Pancreas (tissue), 10 donors: ENCODE data around the gene BACH2. TPM values are rescaled to one million over a fixed set of nuclear protein-coding genes. Genes with fewer than 3 reads are reported as not detected.
A peak's percentile ranks its signal among the peaks of the same experiment; 100 is the strongest.

ENCODE experiments used
- ATAC-seq, 4 donors: fragments of 200-7000 bp; cut with Tn5 transposase; one replicate each; pipeline versions ENCODE4 v1.8.0 to v1.9.1; 2020; ENCODE audit warnings: mild to moderate bottlenecking in 4 of 4, moderate library complexity in 4 of 4
- DNase-seq, 6 donors: peaks; one replicate each; pipeline ENCODE4 v3.0.0-alpha.2; 2020
- FAIRE-seq: peaks from 2 replicates; lab custom pipeline; 2012; peaks lifted over from hg19 to GRCh38; lab: Jason Lieb, UNC
- H3K27ac ChIP-seq, 4 donors: fragments of 200-600 bp; sonication (generic); 1 replicate in 3 of 4; 2 replicates in 1 of 4; pipeline versions ENCODE4 v1.5.0 to v1.8.0; 2020
- H3K27me3 ChIP-seq, 4 donors: fragments of 200-600 bp; one replicate each; pipeline ENCODE4 v1.8.0; 2021
- H3K36me3 ChIP-seq, 3 donors: fragments of 200-600 bp; sonication (generic) in 1 of 3; one replicate each; pipeline versions ENCODE4 v1.5.0 to v1.8.0; 2020 to 2021
- H3K4me1 ChIP-seq, 3 donors: fragments of 200-600 bp; one replicate each; pipeline ENCODE4 v1.8.0; 2021
- H3K4me3 ChIP-seq, 4 donors: fragments of 200-600 bp; sonication (generic) in 2 of 4; one replicate each; pipeline versions ENCODE4 v1.5.0 to v1.8.0; 2020 to 2021
- H3K9me3 ChIP-seq, 4 donors: fragments of 200-600 bp; one replicate each; pipeline ENCODE4 v1.8.0; 2021
- CTCF ChIP-seq, 4 donors: fragments of 200-600 bp; sonication (generic) in 3 of 4; IDR thresholded peaks; one replicate each; pipeline versions ENCODE4 v1.5.0 to v1.8.0; 2021; ENCODE audit warnings: antibody characterized with exemption in 4 of 4
- WGBS, 2 donors: extraction: QIAGEN DNeasy Blood & Tissue Kit; methylation state at CpG; one replicate each; pipeline ENCODE4 v1.1.7; 2013; 5-methylcytosine and 5-hydroxymethylcytosine counted together
- intact Hi-C, 3 donors: fragments of 100-400 bp; cut with DNase I; formaldehyde crosslinking; loops; one replicate each; pipeline versions ENCODE4 v1.11.1 to v1.14.2; 2022
- polyA plus RNA-seq, 2 donors: library from polyadenylated mRNA; stranded (reverse); fragments of 200-250 nt; gene quantifications; one replicate each; pipeline ENCODE4 v1.2.3, GENCODE V29; 2013
- total RNA-seq, 6 donors: library from RNA; stranded (reverse); fragmentation: NEBNext Ultra II Directional in 4 of 6; extraction: Animal tissue kit (Norgen Biotek cat#: 25700) in 4 of 6; gene quantifications; one replicate each; pipeline versions ENCODE4 v1.2.1 to v1.2.4, GENCODE V29; 2021 to 2023
- donor health status: healthy with polysubstance abuse.
- donor health status: DM: no; HTN: no; CAD: no; lungs with moderate emphysema.
- donor health status: DM: no; HTN: no; CAD: no.
- donor health status: control.
- donor health status: control.
- donor health status: Bipolar disorder and iron deficiency.
- donor health status: DM: yes; HTN: yes; CAD: no.
- donor health status: DM: no; HTN: no; CAD: no.
- donor health status: DM: no; HTN: no; CAD: no.
- donor health status: DM: yes; HTN: yes; CAD: no.

The BACH2 gene
- total and polyA plus RNA-seq, 8 donors = 0.61 to 8.0 (median 4.9) TPM

- DNase-seq = no peak
- H3K4me1 ChIP-seq = no peaks in the 10 kb centered on the region
- no peak for FAIRE-seq
- no peak for TF ChIP-seq CTCF (IDR thresholded peaks at IDR 0.05)
- no peak overlapping the region for H3K27ac ChIP-seq
- 95 to 97% methylated on average over 6 of the region's 6 CpGs for WGBS, 2 donors
- no peaks in the 10 kb centered on the region for H3K9me3 ChIP-seq
- H3K27me3 ChIP-seq = no peaks in the 10 kb centered on the region
- intact Hi-C loops = no loop called here
- no peaks in the 10 kb centered on the region for H3K36me3 ChIP-seq
- no peak for ATAC-seq
- no peak overlapping the region for H3K4me3 ChIP-seq
Measured at GRCh38 chr6:90198758-90199425, 97.8 kb downstream of the BACH2 start.

- DNase-seq (peak in 1 of 6 donors; percentile 52), ATAC-seq (peak in 2 of 4 donors; percentile 37 to 44), FAIRE-seq (no peak)
- WGBS, 2 donors = 81 to 86% methylated on average over 8 of the region's 8 CpGs
- H3K27me3 ChIP-seq = no peaks in the 10 kb centered on the region
- no peak overlapping the region for H3K4me3 ChIP-seq
- H3K27ac ChIP-seq = no peak overlapping the region
- TF ChIP-seq CTCF (IDR thresholded peaks at IDR 0.05) = no peak
- H3K9me3 ChIP-seq = no peaks in the 10 kb centered on the region
- intact Hi-C loops = no loop called here
- H3K36me3 ChIP-seq = no peaks in the 10 kb centered on the region
- H3K4me1 ChIP-seq = no peaks in the 10 kb centered on the region
Measured at GRCh38 chr6:90197854-90198496, 98.7 kb downstream of the BACH2 start.

GRCh38 chr6:90195094-90195829 is 101.4 kb downstream of the BACH2 start:
- FAIRE-seq (no peak), ATAC-seq (no peak), DNase-seq (no peak)
- TF ChIP-seq CTCF (IDR thresholded peaks at IDR 0.05) = no peak
- Histone ChIP-seq H3K36me3 (no peaks in the 10 kb centered on the region), H3K4me1 (no peaks in the 10 kb centered on the region), H3K27me3 (no peaks in the 10 kb centered on the region), H3K27ac (no peak overlapping the region), H3K9me3 (no peaks in the 10 kb centered on the region), H3K4me3 (no peak overlapping the region)
- WGBS, 2 donors = 82% methylated on average over 9 of the region's 9 CpGs
- intact Hi-C loops = no loop called here

GRCh38 chr6:90194371-90194841 is 102.2 kb downstream of the BACH2 start:
- Histone ChIP-seq H3K9me3 (no peaks in the 10 kb centered on the region), H3K27ac (no peak overlapping the region), H3K36me3 (no peaks in the 10 kb centered on the region), H3K27me3 (no peaks in the 10 kb centered on the region), H3K4me1 (no peaks in the 10 kb centered on the region), H3K4me3 (no peak overlapping the region)
- ATAC-seq (peak in 1 of 4 donors; percentile 14), FAIRE-seq (no peak), DNase-seq (no peak)
- no peak for TF ChIP-seq CTCF (IDR thresholded peaks at IDR 0.05)
- intact Hi-C loops = no loop called here
- 79 to 85% methylated on average over 4 of the region's 4 CpGs for WGBS, 2 donors
